Spleen (tissue), 11 donors: ENCODE results near the gene MAGEH1. TPM values are rescaled to one million over a fixed set of nuclear protein-coding genes. Genes with fewer than 3 reads are reported as not detected.

ENCODE experiments used
- DNase-seq: peaks from one replicate; pipeline ENCODE4 v3.0.0-alpha.2; 2020
- H3K27ac ChIP-seq, 8 donors: fragments of 200-600 bp; sonication (generic) in 7 of 8; 1 replicate in 4 of 8; 2 replicates in 4 of 8; pipeline versions ENCODE4 v1.5.0 to v1.8.0; 2016 to 2021; ENCODE audit warnings: inconsistent platforms in 4 of 8, mild to moderate bottlenecking in 4 of 8, moderate library complexity in 1 of 8
- H3K27me3 ChIP-seq, 7 donors: fragments of 200-600 bp; sonication (generic) in 6 of 7; replicated peaks in 1 of 7; 1 replicate in 4 of 7; 2 replicates in 3 of 7; pipeline versions ENCODE4 v1.5.0 to v1.8.0; 2016 to 2021; ENCODE audit warnings: inconsistent platforms in 3 of 7, mild to moderate bottlenecking in 1 of 7
- H3K36me3 ChIP-seq, 6 donors: fragments of 200-600 bp; sonication (generic) in 5 of 6; 1 replicate in 4 of 6; 2 replicates in 2 of 6; pipeline versions ENCODE4 v1.5.0 to v1.8.0; 2016 to 2021; ENCODE audit warnings: inconsistent platforms in 2 of 6
- H3K4me1 ChIP-seq, 6 donors: fragments of 200-600 bp; sonication (generic) in 5 of 6; 1 replicate in 3 of 6; 2 replicates in 3 of 6; pipeline versions ENCODE4 v1.5.0 to v1.8.0; 2016 to 2021; ENCODE audit warnings: inconsistent platforms in 3 of 6
- H3K4me3 ChIP-seq, 8 donors: fragments of 200-600 bp; sonication (generic) in 7 of 8; 1 replicate in 4 of 8; 2 replicates in 4 of 8; pipeline versions ENCODE4 v1.5.0 to v1.8.0; 2016 to 2021; ENCODE audit warnings: inconsistent platforms in 4 of 8, mild to moderate bottlenecking in 4 of 8, moderate library complexity in 2 of 8
- H3K9me3 ChIP-seq, 8 donors: fragments of 200-600 bp; sonication (generic) in 7 of 8; 1 replicate in 4 of 8; 2 replicates in 4 of 8; pipeline versions ENCODE4 v1.5.0 to v1.8.0; 2016 to 2021; ENCODE audit warnings: inconsistent platforms in 4 of 8
- POLR2A ChIP-seq, 3 donors: fragments of 450-650 bp; IDR thresholded peaks; one replicate each; pipeline ENCODE4 v1.5.1; 2017; ENCODE audit warnings: antibody characterized with exemption in 3 of 3, mild to moderate bottlenecking in 1 of 3
- POLR2AphosphoS5 ChIP-seq, 3 donors: sonication (generic); formaldehyde crosslinking; IDR thresholded peaks; one replicate each; pipeline ENCODE4 v1.5.1; 2017; ENCODE audit warnings: antibody characterized with exemption in 3 of 3
- WGBS, 5 donors: extraction: QIAGEN DNeasy Blood & Tissue Kit in 3 of 5; methylation state at CpG; one replicate each; pipeline versions ENCODE4 v1.1.5 to v1.1.7; 2013 to 2018; 5-methylcytosine and 5-hydroxymethylcytosine counted together
- intact Hi-C: fragments of 100-400 bp; cut with DNase I; formaldehyde crosslinking; loops from one replicate; pipeline ENCODE4 v1.15.0; 2023; ENCODE audit warnings: low total_unique reads
- polyA plus RNA-seq, 3 donors: library from polyadenylated mRNA; stranded (reverse); fragments of 200-250 nt; gene quantifications; one replicate each; pipeline ENCODE4 v1.2.1, GENCODE V29; 2013
- total RNA-seq, 7 donors: library from RNA; depleted of rRNA in 3 of 7; stranded (reverse); fragments of >200 nt in 3 of 7; fragmentation: NEBNext Ultra II Directional in 4 of 7; extraction: Animal tissue kit (Norgen Biotek cat#: 25700) in 4 of 7; gene quantifications; one replicate each; pipeline versions ENCODE4 v1.1.0 to v1.2.1, GENCODE V29; 2016 to 2021
- TF ChIP-seq, protein P1 (sequence below), 11 experiments: fragments of 200-600 bp in 7 of 11; fragments of 450-650 bp in 4 of 11; sonication (generic) in 4 of 11; IDR thresholded peaks in 8 of 11; conservative IDR thresholded peaks in 3 of 11; 1 replicate in 7 of 11; 2 replicates in 4 of 11; pipeline versions ENCODE4 v1.4.0 to v1.8.0; 2016 to 2021; ENCODE audit warnings: antibody characterized with exemption in 11 of 11, inconsistent platforms in 4 of 11, mild to moderate bottlenecking in 1 of 11
- donor health status: healthy with polysubstance abuse.
- donor health status: DM: no; HTN: no; CAD: no; lungs with moderate emphysema.
- donor health status: DM: no; HTN: no; CAD: no.
- donor health status: Bipolar disorder and iron deficiency.
- donor health status: healthy.
- donor health status: DM: no; HTN: no; CAD: no.
- donor health status: DM: yes; HTN: yes; CAD: no.

The MAGEH1 gene
- total and polyA plus RNA-seq, 10 donors = 13.4 to 29.1 (median 23.0) TPM

DNA sequence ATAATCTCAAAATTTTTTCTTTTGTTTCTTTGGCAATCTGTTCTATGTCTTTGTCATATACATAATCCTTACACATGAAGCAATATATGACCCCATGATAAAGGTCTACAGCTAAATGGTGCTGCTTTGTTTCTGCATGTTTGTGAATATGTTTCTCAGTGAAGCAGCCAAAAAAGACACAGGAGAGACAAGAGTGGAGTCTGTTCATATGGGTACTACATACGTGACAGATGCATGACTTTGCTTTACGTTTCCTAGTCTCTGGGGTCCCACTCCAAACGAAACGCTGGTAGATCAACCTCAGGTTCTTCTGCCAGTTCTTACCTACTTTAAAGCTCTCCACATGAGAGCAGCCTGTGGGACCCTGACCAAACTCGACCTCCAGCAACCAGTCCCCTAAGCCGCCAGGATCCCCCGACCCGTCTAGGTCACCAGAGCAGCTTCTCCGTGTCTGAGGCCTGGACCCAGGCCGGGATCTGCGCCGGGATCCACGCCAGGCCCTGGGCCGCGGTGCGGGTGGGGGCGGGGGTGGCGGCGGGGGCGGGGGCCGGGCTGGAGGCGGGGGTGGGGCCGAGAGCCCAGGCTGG is 36.2 kb downstream of the MAGEH1 start:
- intact Hi-C loops = no loop called here
- peak overlapping the region; percentile 72 to 92 (median 90) for H3K27ac ChIP-seq

DNA sequence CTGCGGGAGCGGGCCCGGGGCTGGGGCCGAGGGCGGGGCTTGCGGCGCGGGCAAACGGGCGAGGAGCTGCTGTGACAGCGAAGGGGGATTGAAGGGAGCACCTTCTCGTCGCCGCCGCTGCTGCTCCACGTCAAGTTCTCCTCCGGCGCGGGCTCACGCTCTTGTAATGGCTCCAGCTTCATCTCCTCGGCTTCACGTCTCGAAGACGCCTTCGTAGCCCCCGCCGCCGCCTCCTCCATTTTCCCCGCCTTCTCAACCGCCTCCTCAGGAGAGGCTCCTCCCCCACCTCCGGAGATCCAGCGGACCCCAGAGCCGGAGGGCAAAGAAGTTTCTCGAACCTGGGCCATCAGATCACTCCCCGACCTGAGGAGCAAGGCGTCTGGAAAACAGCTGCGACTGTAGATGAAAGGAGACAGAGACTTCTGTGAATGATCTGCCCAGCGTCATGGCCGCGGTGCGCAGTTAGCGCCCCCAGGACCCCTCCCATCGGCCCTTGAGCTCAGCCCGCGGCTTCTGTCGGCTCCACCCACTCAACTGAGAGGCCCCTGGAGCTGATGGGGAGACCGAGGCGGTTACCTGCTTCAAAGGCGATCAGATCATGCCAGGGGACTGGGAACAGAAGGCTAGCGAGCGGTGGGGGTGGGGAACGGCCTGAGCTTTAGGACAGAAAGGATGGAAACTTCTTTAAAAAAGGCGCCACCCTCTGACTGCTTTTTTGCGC is 36.8 kb downstream of the MAGEH1 start:
- intact Hi-C loops = no loop called here
- Histone ChIP-seq H3K36me3 (no peaks in the 10 kb centered on the region), H3K9me3 (no peaks in the 10 kb centered on the region), H3K27me3 (no peaks in the 10 kb centered on the region), H3K4me3 (peak overlapping the region; percentile 49 to 84 (median 64)), H3K27ac (peak overlapping the region; percentile 72 to 92 (median 90)), H3K4me1 (peaks cover 0 to 18% (median 7%) of the 10 kb centered on the region in 6 donors)
- TF ChIP-seq, protein P1, sequence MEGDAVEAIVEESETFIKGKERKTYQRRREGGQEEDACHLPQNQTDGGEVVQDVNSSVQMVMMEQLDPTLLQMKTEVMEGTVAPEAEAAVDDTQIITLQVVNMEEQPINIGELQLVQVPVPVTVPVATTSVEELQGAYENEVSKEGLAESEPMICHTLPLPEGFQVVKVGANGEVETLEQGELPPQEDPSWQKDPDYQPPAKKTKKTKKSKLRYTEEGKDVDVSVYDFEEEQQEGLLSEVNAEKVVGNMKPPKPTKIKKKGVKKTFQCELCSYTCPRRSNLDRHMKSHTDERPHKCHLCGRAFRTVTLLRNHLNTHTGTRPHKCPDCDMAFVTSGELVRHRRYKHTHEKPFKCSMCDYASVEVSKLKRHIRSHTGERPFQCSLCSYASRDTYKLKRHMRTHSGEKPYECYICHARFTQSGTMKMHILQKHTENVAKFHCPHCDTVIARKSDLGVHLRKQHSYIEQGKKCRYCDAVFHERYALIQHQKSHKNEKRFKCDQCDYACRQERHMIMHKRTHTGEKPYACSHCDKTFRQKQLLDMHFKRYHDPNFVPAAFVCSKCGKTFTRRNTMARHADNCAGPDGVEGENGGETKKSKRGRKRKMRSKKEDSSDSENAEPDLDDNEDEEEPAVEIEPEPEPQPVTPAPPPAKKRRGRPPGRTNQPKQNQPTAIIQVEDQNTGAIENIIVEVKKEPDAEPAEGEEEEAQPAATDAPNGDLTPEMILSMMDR (IDR thresholded peaks at IDR 0.05 in 8 of 11, conservative IDR thresholded peaks at IDR 0.05 in 3 of 11) = no peak
- peak; percentile 21 to 74 (median 55) for TF ChIP-seq POLR2AphosphoS5 (IDR thresholded peaks at IDR 0.05)
- 0 to 41% (median 1%) methylated on average over 3 to 54 of the region's 54 CpGs for WGBS, 5 donors
- DNase-seq = peak; percentile 89

More for the DNA sequence above, 36.2 kb downstream of the MAGEH1 start:
- peaks cover 0 to 18% (median 7%) of the 10 kb centered on the region in 6 donors for H3K4me1 ChIP-seq
- no peak for TF ChIP-seq POLR2AphosphoS5 (IDR thresholded peaks at IDR 0.05)
- no peak for TF ChIP-seq POLR2A (IDR thresholded peaks at IDR 0.05)
- TF ChIP-seq, protein P1 (IDR thresholded peaks at IDR 0.05 in 8 of 11, conservative IDR thresholded peaks at IDR 0.05 in 3 of 11) = no peak
- H3K9me3 ChIP-seq = no peaks in the 10 kb centered on the region
- H3K4me3 ChIP-seq = peak overlapping the region in 7 of 8 donors; percentile 49 to 84 (median 65)
- H3K36me3 ChIP-seq = no peaks in the 10 kb centered on the region
- no peak for DNase-seq
- 2 to 40% (median 37%) methylated on average over 3 to 23 of the region's 23 CpGs for WGBS, 5 donors
- no peaks in the 10 kb centered on the region for H3K27me3 ChIP-seq

DNA sequence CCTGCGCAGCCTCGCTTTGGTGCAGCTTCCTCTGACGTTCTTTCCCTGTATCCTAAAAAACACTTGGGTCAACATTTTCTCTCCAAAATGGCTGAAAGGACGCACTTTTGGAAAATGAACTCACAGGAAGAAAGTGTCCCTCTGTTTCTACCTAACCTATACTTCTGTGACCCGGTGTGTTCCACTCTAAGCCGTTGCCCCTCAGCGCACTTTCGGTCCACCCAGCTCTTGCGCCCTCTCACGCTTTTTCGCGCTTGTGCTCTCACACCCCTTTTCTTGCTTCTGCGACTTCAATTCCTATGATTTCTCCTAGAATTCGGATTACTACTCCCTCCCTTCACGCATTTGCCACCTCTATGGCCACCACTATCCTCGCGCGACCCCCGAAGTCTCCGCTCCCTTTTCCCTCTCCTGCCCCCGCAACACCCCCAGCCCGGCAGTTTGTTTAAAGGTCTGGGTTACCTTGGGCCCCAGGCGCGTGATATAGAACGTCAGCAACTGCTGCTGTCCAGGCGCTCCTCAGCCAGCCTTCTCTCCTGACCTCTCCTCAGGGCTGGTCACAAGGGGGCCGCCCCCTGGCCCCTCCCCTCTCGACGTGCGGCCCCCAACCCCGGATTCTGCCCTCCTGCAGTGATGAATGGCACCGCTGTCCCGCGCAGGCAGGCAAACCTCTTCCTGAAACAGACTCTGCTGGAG is 37.5 kb downstream of the MAGEH1 start, which contains the start of gene USP51:
TSS of gene USP51 (minus strand) at position 535 of the 696 bp plus-strand sequence. CDS start 909 bp downstream, outside the sequence.
- Histone ChIP-seq H3K4me3 (peak within 1 kb of the TSS; percentile 49 to 84 (median 64)), H3K4me1 (peaks cover 0 to 18% (median 7%) of the 10 kb centered on the region in 6 donors), H3K27ac (peak within 1 kb of the TSS; percentile 72 to 92 (median 90)), H3K9me3 (no peaks in the 10 kb centered on the region), H3K27me3 (no peaks in the 10 kb centered on the region), H3K36me3 (no peaks in the 10 kb centered on the region)
- 0 to 38% (median 0%) methylated on average over 22 to 34 of the region's 34 CpGs for WGBS, 5 donors
- DNase-seq = peak; percentile 82
- intact Hi-C loops = no loop called here
- TF ChIP-seq, protein P1 (IDR thresholded peaks at IDR 0.05 in 8 of 11, conservative IDR thresholded peaks at IDR 0.05 in 3 of 11) = peak in 1 of 11 experiments; percentile 20
- TF ChIP-seq POLR2AphosphoS5 (IDR thresholded peaks at IDR 0.05) = peak in 2 of 3 donors; percentile 36
- no peak for TF ChIP-seq POLR2A (IDR thresholded peaks at IDR 0.05)
